ENCODE measurements around the gene ARVCF.

DNA sequence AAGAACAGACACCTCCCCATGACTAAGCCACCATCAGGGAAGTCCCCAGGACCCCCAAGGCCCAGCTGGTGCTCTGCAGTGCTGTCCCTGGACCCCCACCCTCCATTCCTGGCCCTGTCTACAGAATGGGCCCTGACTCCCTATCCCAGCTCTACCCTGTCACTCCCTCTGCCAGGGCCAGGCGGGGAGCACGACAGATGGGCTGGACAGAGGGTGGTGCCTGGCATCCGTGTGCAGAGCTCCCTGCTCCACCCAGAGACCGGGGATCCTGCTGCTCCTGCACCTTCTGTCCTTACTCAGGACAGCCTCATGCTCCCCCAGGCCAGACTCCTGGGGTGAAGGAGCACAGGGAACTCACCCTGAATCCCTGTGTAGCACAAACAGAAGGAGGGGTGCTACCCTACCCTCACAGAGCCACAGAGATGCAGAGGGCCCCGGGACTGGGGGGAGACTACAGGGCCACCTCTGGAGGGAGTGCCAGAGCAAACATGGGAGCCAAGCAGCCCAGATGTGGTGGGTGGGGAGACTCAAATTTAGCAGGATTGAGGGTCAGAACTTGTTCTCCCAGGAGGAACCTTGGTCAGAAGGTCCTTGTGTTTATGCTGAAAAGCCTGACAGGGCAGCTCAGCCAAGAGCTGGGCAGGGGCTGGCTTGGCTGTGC, 2.0 kb downstream of the ARVCF start:
- no peak for TF ChIP-seq POLR2AphosphoS5 (IDR thresholded peaks at IDR 0.05; ENCODE audit: low read depth, low read length)
- TF ChIP-seq CTCF (IDR thresholded peaks at IDR 0.05), result no peak; the same call in 1 of the 2 replicates
- TF ChIP-seq, protein P1, sequence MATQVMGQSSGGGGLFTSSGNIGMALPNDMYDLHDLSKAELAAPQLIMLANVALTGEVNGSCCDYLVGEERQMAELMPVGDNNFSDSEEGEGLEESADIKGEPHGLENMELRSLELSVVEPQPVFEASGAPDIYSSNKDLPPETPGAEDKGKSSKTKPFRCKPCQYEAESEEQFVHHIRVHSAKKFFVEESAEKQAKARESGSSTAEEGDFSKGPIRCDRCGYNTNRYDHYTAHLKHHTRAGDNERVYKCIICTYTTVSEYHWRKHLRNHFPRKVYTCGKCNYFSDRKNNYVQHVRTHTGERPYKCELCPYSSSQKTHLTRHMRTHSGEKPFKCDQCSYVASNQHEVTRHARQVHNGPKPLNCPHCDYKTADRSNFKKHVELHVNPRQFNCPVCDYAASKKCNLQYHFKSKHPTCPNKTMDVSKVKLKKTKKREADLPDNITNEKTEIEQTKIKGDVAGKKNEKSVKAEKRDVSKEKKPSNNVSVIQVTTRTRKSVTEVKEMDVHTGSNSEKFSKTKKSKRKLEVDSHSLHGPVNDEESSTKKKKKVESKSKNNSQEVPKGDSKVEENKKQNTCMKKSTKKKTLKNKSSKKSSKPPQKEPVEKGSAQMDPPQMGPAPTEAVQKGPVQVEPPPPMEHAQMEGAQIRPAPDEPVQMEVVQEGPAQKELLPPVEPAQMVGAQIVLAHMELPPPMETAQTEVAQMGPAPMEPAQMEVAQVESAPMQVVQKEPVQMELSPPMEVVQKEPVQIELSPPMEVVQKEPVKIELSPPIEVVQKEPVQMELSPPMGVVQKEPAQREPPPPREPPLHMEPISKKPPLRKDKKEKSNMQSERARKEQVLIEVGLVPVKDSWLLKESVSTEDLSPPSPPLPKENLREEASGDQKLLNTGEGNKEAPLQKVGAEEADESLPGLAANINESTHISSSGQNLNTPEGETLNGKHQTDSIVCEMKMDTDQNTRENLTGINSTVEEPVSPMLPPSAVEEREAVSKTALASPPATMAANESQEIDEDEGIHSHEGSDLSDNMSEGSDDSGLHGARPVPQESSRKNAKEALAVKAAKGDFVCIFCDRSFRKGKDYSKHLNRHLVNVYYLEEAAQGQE (IDR thresholded peaks at IDR 0.05; ENCODE audit: insufficient read depth in 1 of 2, low read depth in 2 of 2, low read length in 1 of 2), result no peak
- TF ChIP-seq SIN3A (IDR thresholded peaks at IDR 0.05; ENCODE audit: borderline replicate concordance, insufficient read depth, low read depth, low read length), result no peak

Data from Panc1 (cell line).